ENCODE data around the gene ARHGEF17.

ARHGEF17 gene

GRCh38 chr11:73317373-73317772 is 9.3 kb downstream of the ARHGEF17 start:
- no peak for DNase-seq

- DNase-seq: no peak
Measured at GRCh38 chr11:73317803-73318202, 9.7 kb downstream of the ARHGEF17 start.

- no peak for DNase-seq
Measured at GRCh38 chr11:73318501-73319011, 10.5 kb downstream of the ARHGEF17 start.

GRCh38 chr11:73320763-73321603 is 12.9 kb downstream of the ARHGEF17 start:
- DNase-seq: no peak

GRCh38 chr11:73321604-73322381 is 13.7 kb downstream of the ARHGEF17 start:
- DNase-seq: no peak

- no peak for DNase-seq
Measured at GRCh38 chr11:73322382-73323306, 14.6 kb downstream of the ARHGEF17 start.

GRCh38 chr11:73323464-73323863 is 15.4 kb downstream of the ARHGEF17 start:
- DNase-seq: no peak

GRCh38 chr11:73324116-73324515 is 16.0 kb downstream of the ARHGEF17 start:
- no peak for DNase-seq

- no peak for DNase-seq
Measured at GRCh38 chr11:73324665-73325035, 16.6 kb downstream of the ARHGEF17 start.

GRCh38 chr11:73325036-73325981 is 17.2 kb downstream of the ARHGEF17 start:
- no peak for DNase-seq

GRCh38 chr11:73326929-73327811 is 19.1 kb downstream of the ARHGEF17 start:
- no peak for DNase-seq

GRCh38 chr11:73327812-73328364 is 19.8 kb downstream of the ARHGEF17 start:
- DNase-seq: no peak

GRCh38 chr11:73330569-73331093 is 22.6 kb downstream of the ARHGEF17 start:
- no peak for DNase-seq

GRCh38 chr11:73331138-73331916 is 23.3 kb downstream of the ARHGEF17 start:
- no peak for DNase-seq

- no peak for DNase-seq
Measured at GRCh38 chr11:73333173-73333572, 25.1 kb downstream of the ARHGEF17 start.

- no peak for DNase-seq
Measured at GRCh38 chr11:73333640-73334383, 25.7 kb downstream of the ARHGEF17 start.

GRCh38 chr11:73334384-73335203 is 26.5 kb downstream of the ARHGEF17 start:
- no peak for DNase-seq
